GM19328 (cell line): Measurements from ENCODE around the gene PNMA1.

Source experiments
- ATAC-seq: cut with Tn5 transposase; IDR thresholded peaks from one replicate; pipeline ENCODE4 v1.9.1; 2021; ENCODE audit warnings: mild to moderate bottlenecking, moderate library complexity; ENCODE audit not compliant: unreplicated experiment

Gene PNMA1

DNA sequence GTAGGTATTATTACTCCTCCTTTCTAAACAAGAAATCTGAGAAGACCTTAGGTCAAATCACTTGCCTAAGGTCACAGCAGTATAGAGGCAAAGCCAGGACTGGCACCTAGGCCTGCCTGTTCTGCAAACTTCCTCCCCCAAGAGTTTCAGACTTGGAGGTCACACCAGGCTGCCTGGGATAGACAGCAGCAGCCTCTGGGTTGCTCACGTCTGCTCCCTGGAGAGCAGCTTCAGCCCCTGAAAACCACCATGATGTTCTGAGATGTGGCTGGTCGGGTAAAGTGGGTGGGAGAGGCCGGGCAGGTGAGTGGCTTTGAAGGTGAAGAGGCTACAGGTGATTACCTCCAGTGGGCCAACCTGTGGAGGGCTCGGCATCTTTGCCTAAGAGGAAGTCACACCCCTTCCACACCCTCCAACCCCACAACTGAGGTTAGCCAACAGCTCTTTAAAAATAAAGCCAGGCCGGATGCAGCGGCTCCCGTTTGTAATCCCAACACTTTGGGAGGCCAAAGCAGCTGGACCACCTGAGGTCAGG lies 37.0 kb upstream of the PNMA1 start:
- no peak for ATAC-seq

DNA sequence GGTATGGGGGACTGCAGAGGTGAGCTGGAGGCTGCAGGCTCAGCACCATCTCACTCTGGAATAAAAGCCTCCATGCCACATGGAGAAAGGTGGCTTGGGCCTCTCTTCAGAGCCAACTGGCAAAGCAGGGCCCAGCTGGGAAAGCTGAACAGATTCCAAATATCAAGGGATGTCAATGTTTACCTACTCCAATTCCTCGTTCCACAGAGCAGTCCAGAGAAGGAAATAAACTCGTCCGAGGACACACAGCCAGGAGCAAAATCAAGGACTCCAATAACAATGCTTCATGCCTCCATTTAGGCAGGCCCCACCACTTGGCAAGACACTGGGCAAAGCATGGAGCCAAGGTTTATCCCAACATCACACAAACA lies 36.3 kb upstream of the PNMA1 start:
- ATAC-seq, result no peak

DNA sequence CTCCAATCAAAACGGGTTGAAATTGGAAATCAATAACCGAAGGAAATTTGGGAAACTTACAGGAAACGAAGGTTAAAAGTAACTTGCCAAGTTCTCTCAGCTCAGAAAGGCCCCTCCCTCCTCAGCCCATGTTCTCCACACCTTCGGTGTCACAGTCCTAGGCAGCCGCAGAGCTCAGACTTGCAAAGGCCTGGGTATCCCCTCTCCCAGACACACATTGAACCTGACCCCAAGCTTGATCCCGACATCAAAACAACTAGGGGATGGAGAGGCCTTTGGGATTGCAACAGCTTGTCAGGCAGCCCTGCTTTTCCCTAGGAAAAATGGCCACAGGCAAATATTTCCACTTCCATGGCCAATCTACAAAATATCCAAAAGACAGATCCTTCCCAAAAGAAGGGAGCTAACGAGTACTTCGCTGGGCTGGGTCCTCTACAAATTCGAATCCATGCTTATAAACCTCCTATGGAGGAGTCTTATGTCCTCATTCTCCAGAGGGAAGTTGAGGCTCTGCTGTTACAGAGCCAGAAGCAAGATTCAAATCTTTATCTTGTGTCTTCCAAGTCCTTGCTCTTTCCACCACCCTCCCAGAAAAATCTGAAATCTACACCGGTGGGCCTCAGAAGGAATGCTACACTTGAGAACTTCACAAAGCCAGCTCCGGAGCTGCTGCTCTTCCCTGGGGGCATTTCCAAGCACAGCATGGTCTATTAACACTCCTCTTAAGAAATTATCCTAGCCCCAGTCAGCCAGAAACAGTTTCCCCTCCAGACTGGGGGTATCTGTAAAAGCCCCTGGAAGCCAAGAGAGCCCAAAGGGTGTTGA lies 35.7 kb upstream of the PNMA1 start:
- no peak for ATAC-seq

- no peak for ATAC-seq
These were observed 34.7 kb upstream of the PNMA1 start for GRCh38 chr14:73748858-73749357.

DNA sequence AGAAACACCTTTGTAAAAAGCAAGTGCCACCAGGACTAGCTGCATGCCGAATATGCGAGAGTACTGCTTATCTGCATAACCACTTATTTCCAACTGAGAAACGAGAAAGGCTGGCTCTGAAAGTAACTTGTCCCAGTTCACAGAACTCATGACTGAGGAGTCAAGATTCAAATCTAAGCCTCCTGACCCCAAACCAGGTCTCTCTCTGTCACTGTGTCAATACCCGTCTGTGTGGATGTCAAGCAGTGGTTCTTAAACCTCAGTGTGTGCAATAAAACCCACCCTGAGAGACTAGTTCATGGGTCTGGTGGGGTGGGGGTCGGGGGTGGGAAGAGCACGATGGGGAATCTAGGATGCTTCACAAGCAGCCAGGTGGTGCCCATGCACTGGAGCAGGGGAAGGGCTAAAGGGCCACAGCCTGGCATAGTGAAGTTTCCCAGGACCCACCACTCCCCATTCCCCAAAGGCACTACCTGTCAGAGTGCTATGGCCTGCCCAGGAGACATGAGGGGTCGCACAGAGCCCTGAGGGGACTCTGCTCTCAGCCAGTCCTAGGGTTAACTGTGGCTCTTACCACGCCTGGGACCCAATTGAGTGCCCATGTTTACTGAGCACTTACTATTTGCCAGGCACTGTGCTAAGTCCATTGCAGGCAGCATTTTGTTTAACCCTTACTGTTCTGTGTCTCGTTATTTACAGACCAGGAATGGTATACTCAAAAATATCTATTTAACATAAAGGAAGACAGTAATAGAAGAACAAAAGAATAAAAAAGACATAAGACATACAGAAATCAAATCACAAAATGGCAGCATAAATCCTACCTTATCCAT lies 33.4 kb upstream of the PNMA1 start:
- no peak for ATAC-seq

GRCh38 chr14:73746520-73747378 lies 32.6 kb upstream of the PNMA1 start:
- no peak for ATAC-seq

- no peak for ATAC-seq
These were observed 31.7 kb upstream of the PNMA1 start for GRCh38 chr14:73745571-73746519.

- ATAC-seq, result no peak
These were observed 30.8 kb upstream of the PNMA1 start for GRCh38 chr14:73744874-73745529.

- ATAC-seq, result no peak
These were observed 30.1 kb upstream of the PNMA1 start for GRCh38 chr14:73744175-73744867.

DNA sequence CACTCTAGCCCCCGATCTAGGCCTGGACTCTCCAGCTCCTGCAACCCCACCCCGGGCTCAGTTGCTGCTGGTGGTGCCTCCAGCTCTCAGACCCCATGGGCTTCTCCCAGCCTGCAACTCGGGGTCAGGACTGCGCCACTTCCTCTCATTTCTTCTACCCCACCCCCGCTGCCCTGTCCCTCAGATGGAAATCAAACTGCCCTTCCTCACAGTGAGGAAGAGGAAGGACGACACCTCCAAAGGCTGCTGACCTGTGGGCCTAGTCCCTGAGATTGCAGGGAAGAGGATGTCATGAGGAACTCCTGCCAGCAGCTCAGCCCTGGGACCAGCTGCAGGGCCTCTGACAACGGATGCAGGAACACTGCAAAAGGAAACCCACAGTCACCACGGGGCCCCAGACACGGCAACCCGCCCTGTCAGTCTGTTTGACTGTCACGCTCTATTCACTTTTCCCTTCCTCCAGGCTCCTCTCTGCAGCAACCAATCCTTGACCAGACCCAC lies 29.3 kb upstream of the PNMA1 start:
- ATAC-seq, result no peak

GRCh38 chr14:73742520-73743238 lies 28.5 kb upstream of the PNMA1 start:
- ATAC-seq, result no peak

GRCh38 chr14:73741876-73742519 lies 27.8 kb upstream of the PNMA1 start:
- no peak for ATAC-seq

GRCh38 chr14:73741386-73741875 lies 27.2 kb upstream of the PNMA1 start:
- ATAC-seq, result no peak

- ATAC-seq, result no peak
These were observed 26.6 kb upstream of the PNMA1 start for GRCh38 chr14:73740618-73741326.

GRCh38 chr14:73739899-73740617 lies 25.9 kb upstream of the PNMA1 start:
- no peak for ATAC-seq
